ENCODE data around the gene PPP4R3A. TPM values are rescaled to one million over a fixed set of nuclear protein-coding genes. Genes with fewer than 3 reads are reported as not detected.
"Not testable (repeated sequence)": the region's sequence is repeated elsewhere in the genome, so short reads cannot be mapped to it uniquely, and the experiment has no call there.

PPP4R3A gene
- total RNA-seq, 2 donors from 2014 or later, result 95.2 to 96.6 TPM

GRCh38 chr14:91501348-91501747, 8.8 kb downstream of the PPP4R3A start:
- H3K4me1 ChIP-seq (ENCODE audit: control insufficient read depth, insufficient read depth, low read length), result no peaks in the 10 kb centered on the region
- no peak overlapping the region for H3K27ac ChIP-seq (ENCODE audit: low read depth, low read length)
- Mint-ChIP-seq H3K4me1 (peaks cover 15% of the 10 kb centered on the region), H3K27me3 (ENCODE audit: insufficient read depth) (no peaks in the 10 kb centered on the region), H3K36me3 (ENCODE audit: low read depth) (peaks cover 52% of the 10 kb centered on the region), H3K4me3 (no peak overlapping the region), H3K27ac (no peak overlapping the region), H3K9me3 (no peaks in the 10 kb centered on the region)
- TF ChIP-seq CTCF (conservative IDR thresholded peaks at IDR 0.05), result no peak
- H3K4me3 ChIP-seq (ENCODE audit: low read length), result no peak overlapping the region
- WGBS, 2 experiments (ENCODE audit: insufficient coverage in 1 of 2, insufficient read length in 1 of 2), result 93 to 100% methylated on average over 1 to 3 of the region's 3 CpGs
- no peak for DNase-seq
- peaks cover 4% of the 10 kb centered on the region for H3K9me3 ChIP-seq (ENCODE audit: control insufficient read depth, low read length)
- no peak overlapping the region for H3K9ac ChIP-seq (ENCODE audit: extremely low read depth, low read length, poor library complexity, severe bottlenecking)
- H3K36me3 ChIP-seq (ENCODE audit: control insufficient read depth, insufficient read depth, low read length), result peaks cover 65% of the 10 kb centered on the region
- no peaks in the 10 kb centered on the region for H3K27me3 ChIP-seq (ENCODE audit: control insufficient read depth, insufficient read depth, low read length, poor library complexity, severe bottlenecking)

- TF ChIP-seq CTCF (conservative IDR thresholded peaks at IDR 0.05), result no peak
- no peaks in the 10 kb centered on the region for H3K9me3 Mint-ChIP-seq
- no peaks in the 10 kb centered on the region for H3K27me3 Mint-ChIP-seq (ENCODE audit: insufficient read depth)
- peaks cover 21% of the 10 kb centered on the region for H3K4me1 Mint-ChIP-seq
- H3K4me3 ChIP-seq (ENCODE audit: low read length), result no peak overlapping the region
- no peaks in the 10 kb centered on the region for H3K27me3 ChIP-seq (ENCODE audit: control insufficient read depth, insufficient read depth, low read length, poor library complexity, severe bottlenecking)
- peaks cover 33% of the 10 kb centered on the region for H3K36me3 ChIP-seq (ENCODE audit: control insufficient read depth, insufficient read depth, low read length)
- H3K27ac Mint-ChIP-seq, result peak overlapping the region; percentile 70
- 93 to 100% methylated on average over 1 of the region's 1 CpG for WGBS, 2 experiments (ENCODE audit: insufficient coverage in 1 of 2, insufficient read length in 1 of 2)
- H3K9ac ChIP-seq (ENCODE audit: extremely low read depth, low read length, poor library complexity, severe bottlenecking), result no peak overlapping the region
- no peak overlapping the region for H3K4me3 Mint-ChIP-seq
- no peaks in the 10 kb centered on the region for H3K9me3 ChIP-seq (ENCODE audit: control insufficient read depth, low read length)
- no peaks in the 10 kb centered on the region for H3K4me1 ChIP-seq (ENCODE audit: control insufficient read depth, insufficient read depth, low read length)
- H3K27ac ChIP-seq (ENCODE audit: low read depth, low read length), result no peak overlapping the region
- DNase-seq, result no peak
- H3K36me3 Mint-ChIP-seq (ENCODE audit: low read depth), result peaks cover 18% of the 10 kb centered on the region
These were observed 13.3 kb downstream of the PPP4R3A start for GRCh38 chr14:91496790-91497189.

GRCh38 chr14:91494392-91495065, 15.6 kb downstream of the PPP4R3A start:
- Mint-ChIP-seq H3K36me3 (ENCODE audit: low read depth) (peaks cover 13% of the 10 kb centered on the region), H3K4me1 (peaks cover 21% of the 10 kb centered on the region)
- H3K4me3 ChIP-seq (ENCODE audit: low read length); H3K4me1 ChIP-seq (ENCODE audit: control insufficient read depth, insufficient read depth, low read length); H3K27me3 Mint-ChIP-seq (ENCODE audit: insufficient read depth); H3K4me3 Mint-ChIP-seq; H3K27me3 ChIP-seq (ENCODE audit: control insufficient read depth, insufficient read depth, low read length, poor library complexity, severe bottlenecking); H3K27ac Mint-ChIP-seq; H3K9me3 Mint-ChIP-seq; H3K27ac ChIP-seq (ENCODE audit: low read depth, low read length); H3K9ac ChIP-seq (ENCODE audit: extremely low read depth, low read length, poor library complexity, severe bottlenecking); DNase-seq; H3K9me3 ChIP-seq (ENCODE audit: control insufficient read depth, low read length): not testable (repeated sequence)
- H3K36me3 ChIP-seq (ENCODE audit: control insufficient read depth, insufficient read depth, low read length), result peaks cover 28% of the 10 kb centered on the region
- WGBS, 2 experiments (ENCODE audit: insufficient coverage in 1 of 2, insufficient read length in 1 of 2), result 53 to 84% methylated on average over 3 to 7 of the region's 8 CpGs

DNA sequence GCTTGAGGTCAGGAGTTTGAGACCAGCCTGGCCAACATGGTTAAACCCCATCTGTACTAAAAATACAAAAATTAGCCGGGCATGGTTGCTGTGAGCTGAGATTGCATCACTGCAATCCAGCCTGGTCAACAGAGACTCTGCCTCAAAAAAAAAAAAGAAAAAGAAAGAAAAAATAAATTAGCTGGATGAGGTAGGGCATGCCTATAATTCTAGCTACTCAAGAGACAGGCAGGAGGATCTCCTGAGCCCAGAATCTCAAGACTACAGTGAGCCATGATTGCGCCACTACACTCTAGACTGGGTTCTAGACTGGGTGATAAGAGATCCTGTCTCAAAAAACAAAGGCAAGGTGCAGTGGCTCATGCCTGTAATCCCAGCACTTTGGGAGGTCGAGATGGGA, 16.9 kb downstream of the PPP4R3A start:
- Mint-ChIP-seq H3K36me3 (ENCODE audit: low read depth) (peaks cover 19% of the 10 kb centered on the region), H3K9me3 (no peaks in the 10 kb centered on the region), H3K4me3 (no peak overlapping the region), H3K27ac (no peak overlapping the region), H3K27me3 (ENCODE audit: insufficient read depth) (no peaks in the 10 kb centered on the region), H3K4me1 (peaks cover 21% of the 10 kb centered on the region)
- no peak overlapping the region for H3K9ac ChIP-seq (ENCODE audit: extremely low read depth, low read length, poor library complexity, severe bottlenecking)
- TF ChIP-seq CTCF (conservative IDR thresholded peaks at IDR 0.05), result no peak
- peaks cover 35% of the 10 kb centered on the region for H3K36me3 ChIP-seq (ENCODE audit: control insufficient read depth, insufficient read depth, low read length)
- no peaks in the 10 kb centered on the region for H3K27me3 ChIP-seq (ENCODE audit: control insufficient read depth, insufficient read depth, low read length, poor library complexity, severe bottlenecking)
- no peaks in the 10 kb centered on the region for H3K9me3 ChIP-seq (ENCODE audit: control insufficient read depth, low read length)
- H3K4me3 ChIP-seq (ENCODE audit: low read length), result no peak overlapping the region
- no peak overlapping the region for H3K27ac ChIP-seq (ENCODE audit: low read depth, low read length)
- no peak for DNase-seq
- H3K4me1 ChIP-seq (ENCODE audit: control insufficient read depth, insufficient read depth, low read length), result no peaks in the 10 kb centered on the region
- WGBS, 2 experiments (ENCODE audit: insufficient coverage in 1 of 2, insufficient read length in 1 of 2), result 97 to 100% methylated on average over 1 to 2 of the region's 3 CpGs

Data from endodermal cell (in vitro differentiated cells).